Measurements from ENCODE around the gene PTPRU.

Gene PTPRU

DNA sequence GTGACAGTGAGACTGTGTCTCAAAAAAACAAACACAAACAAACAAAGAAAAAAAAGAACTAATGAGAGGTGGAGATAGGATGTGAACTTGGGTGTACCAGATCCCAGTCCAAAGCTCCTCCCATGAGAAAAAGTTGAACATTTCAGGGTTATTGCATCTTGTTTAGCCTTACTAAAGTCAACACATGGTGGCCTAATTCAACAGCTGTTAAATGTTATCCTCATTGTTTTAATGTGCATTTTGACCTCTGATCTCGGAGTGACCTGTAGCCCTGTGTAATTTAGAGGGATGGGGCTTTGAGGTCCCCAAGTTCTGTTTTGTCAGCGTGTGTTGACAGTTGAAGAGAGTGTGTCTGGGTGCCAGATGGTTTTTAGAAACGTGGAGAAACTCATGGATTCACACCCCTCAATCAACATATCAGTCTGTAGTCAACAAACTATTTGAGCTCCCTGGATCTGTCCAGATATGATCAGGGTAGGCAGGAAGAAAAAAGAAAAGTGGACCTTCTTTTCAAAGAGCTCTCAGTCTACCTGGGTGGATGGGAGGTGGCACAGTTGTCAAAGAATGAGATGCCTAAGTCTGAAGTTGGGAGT, 34.7 kb downstream of the PTPRU start:
- no peak for DNase-seq

DNA sequence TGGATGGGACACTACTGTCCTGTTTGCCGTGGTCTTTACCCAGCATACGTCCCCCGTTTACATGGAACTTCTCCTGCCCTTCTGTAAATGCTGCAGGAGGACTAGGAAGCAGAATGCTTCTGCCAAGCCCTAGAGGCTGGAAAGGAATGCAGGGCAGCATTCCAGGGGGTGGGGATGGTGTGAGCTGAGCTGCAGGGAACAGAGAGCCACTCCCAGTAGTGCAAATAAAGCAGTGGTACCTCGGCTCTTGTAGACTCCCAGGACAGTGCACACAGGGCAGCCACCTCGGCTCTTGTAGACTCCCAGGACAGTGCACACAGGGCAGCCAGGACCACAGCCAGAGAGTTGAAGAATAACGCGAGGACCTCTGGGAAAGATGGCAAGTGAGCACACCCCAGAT, 35.4 kb downstream of the PTPRU start:
- DNase-seq, result no peak

DNA sequence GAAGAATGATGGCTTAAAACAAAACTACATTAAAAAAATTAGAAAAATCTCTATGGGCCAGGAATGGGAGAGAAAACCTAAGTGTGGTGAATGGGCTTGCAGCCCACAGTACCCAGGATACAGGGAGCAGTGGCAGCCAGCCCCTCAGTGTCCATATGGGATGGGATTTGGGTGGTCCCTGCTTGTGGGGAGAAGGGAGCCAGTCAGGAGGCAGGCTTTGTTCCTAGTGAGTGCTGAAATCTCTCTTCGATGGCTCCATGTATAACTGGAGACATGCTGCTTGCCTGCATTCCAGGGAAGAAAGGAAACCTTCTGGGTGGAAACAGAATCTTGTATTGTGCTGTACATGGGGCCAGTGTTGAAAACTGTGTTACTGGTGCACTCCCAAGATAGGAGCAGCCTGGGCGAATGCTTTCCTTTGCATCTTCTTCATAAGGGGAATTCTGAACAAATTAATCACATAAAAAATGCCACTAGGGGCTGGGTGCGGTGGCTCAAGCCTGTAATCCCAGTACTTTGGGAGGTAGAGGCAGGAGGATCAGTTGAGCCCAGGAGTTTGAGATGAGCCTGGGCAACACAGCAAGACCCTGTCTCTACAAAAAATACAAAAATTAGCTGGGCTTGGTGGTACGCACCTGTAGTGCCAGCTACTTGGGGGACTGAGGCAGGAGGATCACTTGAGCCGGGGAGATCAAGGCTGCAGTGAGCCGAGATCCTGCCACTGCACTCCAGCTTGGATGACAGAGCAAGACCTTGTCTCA, 36.0 kb downstream of the PTPRU start:
- no peak for DNase-seq

DNA sequence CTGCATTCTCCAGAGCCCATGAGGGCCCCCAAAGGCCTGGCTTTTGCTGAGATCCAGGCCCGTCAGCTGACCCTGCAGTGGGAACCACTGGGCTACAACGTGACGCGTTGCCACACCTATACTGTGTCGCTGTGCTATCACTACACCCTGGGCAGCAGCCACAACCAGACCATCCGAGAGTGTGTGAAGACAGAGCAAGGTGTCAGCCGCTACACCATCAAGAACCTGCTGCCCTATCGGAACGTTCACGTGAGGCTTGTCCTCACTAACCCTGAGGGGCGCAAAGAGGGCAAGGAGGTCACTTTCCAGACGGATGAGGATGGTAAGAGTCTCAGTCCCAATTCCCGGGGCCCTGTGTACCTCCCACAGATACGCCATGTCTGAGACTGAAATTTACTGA, 39.1 kb downstream of the PTPRU start:
- no peak for DNase-seq

DNA sequence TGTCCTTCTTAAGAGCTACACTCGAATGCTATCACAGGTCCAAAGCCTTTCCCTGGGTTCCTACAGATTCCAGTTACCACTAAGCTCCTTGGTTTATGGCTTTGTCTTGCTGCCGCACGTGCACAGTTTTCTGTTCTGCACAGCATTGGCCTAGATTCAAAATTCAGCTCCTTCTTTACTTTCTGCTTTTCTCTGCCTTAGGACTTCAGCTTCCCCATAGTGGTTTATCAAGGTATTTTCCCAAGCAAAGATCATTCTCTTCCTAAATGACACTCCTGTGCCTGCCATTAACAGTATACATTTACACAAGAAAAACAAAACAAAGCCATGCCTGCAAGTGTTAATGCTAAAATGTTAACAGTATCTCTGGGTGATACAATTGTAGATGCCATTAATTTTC, 41.8 kb downstream of the PTPRU start:
- no peak for DNase-seq

DNA sequence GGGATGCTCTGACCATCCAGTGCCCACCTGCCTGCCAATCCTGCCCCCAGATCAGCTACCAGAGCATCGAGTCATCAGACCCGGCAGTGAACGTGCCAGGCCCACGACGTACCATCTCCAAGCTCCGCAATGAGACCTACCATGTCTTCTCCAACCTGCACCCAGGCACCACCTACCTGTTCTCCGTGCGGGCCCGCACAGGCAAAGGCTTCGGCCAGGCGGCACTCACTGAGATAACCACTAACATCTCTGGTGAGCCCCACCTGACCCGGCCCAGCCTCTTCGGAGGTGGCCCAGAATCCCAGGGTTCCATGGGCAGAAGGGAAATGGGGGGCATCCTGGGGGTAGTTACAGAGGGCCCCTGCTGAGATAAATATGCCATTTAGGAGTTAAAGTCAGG, 43.1 kb downstream of the PTPRU start:
- DNase-seq, result no peak

DNA sequence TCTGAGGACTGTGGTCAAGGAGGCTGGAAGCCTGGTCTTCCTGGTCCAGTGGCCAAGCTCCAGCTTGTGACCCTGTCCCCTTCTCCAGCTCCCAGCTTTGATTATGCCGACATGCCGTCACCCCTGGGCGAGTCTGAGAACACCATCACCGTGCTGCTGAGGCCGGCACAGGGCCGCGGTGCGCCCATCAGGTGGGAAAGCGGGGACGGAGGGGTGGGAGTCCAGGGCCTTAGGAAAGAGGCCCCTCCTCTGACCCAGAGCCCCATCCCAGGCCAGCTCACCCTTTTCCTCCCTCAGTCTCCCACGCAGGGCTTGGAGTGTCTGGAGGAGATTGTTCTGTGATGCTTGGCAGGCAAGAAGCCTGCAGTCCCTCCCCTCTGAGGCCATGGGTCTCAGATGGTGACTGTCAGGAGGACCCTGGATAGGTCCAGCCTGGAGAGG, 43.6 kb downstream of the PTPRU start:
- DNase-seq, result no peak

DNA sequence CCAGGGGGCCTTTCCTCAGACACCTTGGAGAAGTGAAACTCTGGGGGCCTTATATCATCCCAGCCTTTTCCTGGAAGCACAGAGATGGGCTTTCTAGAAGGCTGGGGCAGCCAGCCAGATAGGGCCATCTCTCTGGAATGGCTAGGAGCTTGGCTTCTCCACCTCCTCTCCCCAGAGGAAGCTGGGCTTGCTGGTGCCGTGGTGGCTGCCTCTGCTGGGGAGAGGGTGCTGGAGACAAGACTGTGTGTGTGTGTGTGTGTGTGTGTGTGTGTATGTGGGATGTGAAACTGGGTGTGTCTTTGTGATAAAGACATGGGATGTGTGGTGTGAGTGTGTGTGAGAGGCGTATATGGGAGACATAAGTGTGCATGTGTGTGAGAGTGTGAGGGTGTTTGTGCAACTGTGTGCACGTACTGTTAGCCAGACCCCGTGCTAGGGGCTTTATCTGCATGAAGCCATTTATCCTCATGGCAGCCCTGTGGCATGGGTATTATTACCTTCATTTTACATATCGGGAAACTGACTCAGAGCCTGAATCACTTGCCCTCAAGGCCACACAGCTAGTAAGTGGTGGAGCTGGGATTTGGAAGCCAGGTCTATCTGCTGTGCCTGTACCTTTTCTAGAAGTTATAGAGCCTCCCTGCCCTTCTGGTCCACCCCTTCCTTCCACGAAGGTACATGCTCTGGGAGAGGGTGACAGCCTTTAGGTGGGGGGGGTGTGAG, 44.2 kb downstream of the PTPRU start:
- DNase-seq, result no peak

DNA sequence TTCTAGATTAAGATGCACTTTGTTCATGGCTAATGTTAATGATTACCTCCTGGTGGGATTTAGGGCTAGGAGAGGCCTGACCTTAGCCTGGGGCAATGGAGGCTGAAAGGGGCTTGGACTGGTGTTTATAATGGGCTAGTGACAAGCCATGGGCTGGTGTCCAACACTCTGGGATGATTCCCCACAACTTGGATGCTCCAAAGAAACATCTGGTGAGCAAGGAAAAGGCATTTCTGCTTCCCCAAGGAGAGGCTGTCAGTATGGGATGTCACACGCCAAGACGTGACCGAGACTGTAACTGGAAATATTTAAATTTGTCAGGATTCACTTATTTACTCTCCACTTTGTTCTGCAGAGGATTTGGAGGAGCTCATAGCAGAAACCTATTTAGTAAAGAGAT, 45.2 kb downstream of the PTPRU start:
- DNase-seq, result no peak

DNA sequence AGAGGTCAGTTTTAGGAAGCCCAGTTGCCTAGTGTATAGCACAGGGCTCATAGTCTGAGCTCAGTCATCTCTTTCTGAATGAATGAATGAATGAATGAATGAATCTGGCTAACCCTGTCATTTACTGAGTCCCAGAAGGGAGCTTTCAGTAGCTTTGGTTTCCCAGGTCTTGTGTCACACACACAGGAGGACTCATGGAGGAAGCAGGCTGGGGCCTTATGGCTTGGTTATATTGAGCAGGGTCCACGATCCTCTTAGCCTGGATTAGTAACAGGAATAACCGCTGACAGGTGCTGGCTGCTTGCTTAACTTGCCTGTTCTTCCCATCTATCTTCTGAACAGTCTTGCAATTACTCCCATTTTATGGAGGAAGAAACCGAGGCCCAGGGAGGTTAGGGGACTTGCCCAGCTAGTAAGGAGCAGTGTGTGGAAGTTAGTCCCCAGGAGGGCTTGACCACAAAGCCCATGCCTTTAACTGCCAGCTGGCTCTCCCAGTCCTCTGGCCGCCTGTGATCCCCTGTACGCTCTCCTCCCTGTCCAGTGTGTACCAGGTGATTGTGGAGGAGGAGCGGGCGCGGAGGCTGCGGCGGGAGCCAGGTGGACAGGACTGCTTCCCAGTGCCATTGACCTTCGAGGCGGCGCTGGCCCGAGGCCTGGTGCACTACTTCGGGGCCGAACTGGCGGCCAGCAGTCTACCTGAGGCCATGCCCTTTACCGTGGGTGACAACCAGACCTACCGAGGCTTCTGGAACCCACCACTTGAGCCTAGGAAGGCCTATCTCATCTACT, 46.0 kb downstream of the PTPRU start:
- DNase-seq, result no peak

DNA sequence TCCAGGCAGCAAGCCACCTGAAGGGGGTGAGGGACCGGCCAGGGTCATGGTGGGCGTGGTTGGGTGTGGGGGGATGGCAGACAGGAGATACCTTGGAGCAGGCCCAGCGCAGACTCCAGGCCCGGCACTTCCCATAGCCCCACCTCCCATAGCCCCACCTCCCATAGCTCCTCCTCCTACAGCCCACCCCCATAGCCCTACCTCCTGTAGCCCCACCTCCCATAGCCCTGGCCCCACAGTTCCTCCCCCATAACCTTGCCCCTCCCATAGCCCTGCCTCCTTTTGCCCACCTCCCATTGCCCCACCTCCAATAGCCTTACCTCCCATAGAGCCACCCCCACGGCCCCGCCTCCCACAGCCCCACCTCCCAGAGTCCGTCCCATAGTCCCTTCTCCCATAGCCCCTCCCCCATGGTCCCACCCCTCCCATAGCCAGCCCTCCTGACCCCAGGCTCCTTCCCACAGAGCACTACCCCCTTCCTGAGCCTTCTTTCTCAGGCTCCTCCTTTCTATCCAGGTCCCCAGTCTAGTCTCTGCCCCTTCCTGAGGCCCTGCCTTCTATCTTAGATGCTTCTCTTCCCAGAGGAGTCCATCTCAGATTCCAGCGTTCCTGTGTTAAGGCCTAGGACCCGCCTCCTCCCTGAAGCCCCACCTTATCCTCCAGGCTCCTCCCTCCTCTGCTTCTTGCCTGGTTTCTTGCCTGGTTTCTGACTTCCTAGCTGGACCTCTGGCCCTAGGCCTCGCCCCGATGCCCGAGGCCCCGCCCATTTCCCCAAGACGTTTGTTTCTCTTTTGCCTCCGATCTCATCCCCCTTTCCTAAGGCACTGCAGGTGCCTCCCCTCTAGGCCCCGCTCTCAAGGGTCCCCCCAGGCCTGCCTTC, 46.8 kb downstream of the PTPRU start:
- DNase-seq, result no peak

DNA sequence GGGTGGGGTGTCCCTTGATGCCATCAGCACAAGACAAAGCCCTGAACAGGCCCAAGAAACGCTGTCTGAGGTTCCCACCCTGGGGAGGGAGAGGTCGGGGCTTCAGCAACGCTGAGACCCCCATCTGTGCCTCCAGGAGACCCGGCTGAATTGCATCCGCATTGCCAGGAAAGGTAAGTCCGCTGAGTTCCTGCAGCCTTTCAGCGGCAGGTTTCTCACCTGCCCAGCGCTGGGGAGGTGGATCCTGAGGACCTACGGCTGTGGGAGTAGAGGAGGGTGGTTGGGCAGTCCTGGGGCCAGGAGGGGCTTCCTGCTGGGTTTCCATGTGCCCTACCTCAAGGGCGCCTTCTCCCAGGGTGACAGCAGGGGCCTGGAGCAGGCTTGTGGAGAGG, 47.5 kb downstream of the PTPRU start:
- DNase-seq, result no peak

DNA sequence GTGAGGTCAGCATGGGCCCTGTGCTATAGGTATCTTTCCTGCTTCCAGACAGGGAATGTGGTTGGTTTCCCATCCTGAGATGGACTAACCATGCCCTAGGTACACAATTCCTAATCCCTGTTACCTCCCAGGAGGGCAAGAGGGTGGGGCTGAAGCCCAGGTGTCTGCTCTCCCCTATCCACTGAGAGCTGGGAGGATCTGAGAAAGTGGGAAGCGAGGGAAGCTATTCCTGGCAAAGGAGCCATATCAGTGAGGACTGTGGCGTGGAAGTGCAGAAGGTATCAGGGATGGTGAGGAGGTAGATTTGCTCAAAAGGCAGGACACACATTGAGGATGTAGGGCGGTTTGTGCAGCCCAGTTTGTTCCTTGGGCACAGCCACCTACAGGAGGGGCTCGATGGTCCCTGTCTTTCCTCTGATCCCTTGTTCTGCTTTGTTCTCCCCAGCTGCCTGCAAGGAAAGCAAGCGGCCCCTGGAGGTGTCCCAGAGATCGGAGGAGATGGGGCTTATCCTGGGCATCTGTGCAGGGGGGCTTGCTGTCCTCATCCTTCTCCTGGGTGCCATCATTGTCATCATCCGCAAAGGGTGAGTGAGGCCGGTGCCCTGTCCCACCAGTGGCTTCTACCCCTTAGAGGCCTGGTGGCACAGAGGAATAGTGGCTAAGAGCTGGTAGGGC, 48.1 kb downstream of the PTPRU start:
- no peak for DNase-seq

DNA sequence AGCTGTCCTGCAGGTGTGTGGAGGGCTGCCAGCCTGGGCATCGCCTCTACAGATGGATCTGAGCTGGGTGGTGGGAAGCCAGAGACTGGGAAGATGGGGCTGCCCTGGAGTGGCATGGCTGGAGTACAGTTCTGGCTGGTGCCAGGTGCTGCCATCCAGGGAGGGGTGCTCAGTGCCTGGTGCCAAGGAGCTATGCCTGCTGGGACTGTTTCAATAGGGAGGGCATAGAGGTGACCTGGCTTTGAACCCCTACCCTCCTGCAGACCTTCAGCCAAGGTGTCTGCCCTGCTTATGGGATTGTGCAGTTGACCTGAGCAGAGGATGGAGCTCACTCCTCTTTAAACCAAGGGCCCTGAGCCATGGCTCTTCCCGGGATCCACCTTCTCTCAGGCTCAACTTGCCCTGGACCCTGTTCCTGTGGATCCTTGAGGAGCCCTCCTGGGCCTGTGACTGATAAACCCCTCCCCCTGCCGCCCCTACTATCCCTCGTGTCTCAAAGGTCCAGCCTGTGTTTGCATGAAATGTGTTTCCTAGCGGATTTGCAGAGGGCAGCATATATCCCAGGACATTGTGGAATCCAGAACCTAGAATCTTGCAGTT, 48.7 kb downstream of the PTPRU start:
- DNase-seq, result no peak

DNA sequence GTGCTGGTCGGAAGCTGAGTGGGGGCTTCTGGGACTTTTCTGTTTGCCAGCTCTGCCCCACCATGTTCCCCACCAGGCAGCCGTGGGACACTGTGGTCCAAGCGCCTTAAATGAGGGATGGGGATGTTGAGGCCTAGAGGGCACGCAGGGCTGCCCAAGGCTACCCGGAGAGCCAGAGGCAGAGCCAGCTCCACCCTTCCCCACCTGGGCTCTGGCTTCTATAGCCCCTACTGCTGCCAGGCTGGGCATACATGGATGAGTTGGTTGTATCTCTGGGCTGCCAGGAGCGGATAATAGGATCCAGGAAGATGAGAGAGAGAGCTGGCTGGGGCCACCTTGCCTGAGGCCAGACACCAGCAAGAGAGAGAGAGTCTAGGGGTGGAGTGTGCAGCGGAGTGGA, 49.4 kb downstream of the PTPRU start:
- DNase-seq, result no peak

DNA sequence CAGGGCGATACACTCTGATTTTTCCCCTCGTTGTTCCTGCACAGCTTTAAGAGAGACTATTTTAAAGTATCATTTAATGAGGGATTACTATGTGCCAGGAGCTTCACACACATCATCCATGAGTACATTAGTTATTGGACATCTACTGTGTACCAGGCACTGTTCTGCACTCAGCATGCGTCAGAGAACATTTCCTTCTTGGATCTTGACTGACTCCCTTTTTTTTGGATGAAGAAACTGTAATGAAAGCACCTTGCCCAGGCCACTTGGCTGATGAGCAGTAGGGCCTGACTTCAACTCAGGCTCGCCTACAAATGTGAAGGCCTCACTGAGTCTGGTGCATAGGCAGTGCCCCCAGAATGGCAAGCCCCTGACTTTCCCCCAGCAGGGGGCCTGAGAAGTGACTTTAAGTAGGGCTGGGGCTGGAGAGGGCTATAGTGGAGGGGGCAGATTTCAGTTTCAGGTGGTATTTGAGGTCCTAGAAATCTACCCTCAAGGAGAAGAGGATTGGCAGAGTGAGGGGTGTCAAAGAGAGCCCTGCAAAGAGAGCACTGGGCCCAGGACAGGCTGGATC, 50.0 kb downstream of the PTPRU start:
- no peak for DNase-seq

DNA sequence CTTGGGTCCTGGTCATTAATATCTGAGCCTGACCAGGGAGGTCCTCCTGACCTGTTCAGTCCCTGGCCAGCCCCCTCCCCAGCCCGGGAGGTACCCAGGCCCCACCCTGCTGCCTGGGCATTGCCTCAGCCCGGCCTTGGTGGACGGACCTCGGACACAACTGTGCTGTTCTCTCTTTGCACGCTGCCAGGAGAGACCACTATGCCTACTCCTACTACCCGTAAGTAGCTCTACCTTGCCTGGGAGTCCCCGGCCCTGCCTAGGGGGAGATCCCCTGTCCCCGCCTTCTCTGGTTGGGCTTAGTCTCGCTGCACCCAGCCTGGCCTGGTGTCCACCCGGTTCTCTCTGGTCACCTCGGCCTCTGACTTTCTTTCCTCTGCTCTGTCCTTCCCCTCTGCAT, 53.2 kb downstream of the PTPRU start:
- DNase-seq, result no peak

DNA sequence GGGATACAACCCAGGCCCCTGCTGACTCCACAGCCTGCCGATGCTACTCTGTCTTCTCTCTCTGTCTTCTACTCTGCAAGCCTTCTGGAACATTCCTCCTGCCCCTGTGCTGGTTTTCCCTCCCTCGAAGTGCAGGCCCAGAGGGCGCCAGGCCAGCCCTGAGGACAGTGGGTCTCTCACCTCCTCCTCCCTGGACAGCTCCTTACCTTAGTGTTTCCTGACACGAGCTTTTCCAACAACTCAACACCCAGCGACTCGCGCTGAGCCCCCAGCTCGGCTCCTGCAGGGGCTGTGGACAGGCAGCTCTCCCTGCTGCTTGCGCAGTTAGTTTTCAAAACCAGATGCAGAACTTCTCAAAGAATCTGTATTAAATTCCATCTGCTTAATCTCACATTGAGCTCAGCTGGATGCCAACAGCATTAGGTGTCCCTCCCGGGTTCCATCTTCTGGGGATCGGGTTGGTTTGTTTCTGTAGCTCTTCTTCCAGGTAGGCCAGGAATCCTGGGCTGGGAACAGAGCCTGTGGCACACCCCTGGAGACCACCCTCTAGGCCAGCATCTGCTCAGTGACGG, 54.2 kb downstream of the PTPRU start:
- DNase-seq, result no peak

DNA sequence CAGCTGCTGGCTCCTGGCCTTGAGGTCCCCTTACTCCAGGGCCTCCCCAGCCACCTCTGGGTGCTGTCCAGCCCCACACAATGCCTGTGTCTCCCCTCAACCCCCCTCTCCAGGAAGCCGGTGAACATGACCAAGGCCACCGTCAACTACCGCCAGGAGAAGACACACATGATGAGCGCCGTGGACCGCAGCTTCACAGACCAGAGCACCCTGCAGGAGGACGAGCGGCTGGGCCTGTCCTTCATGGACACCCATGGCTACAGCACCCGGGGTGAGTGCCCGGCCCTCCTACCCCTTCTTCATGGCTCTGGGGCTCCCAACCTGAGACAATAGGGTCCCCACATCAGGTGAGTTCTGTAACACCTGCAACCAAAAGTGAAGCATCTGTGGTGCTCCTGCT, 55.4 kb downstream of the PTPRU start:
- DNase-seq, result no peak

DNA sequence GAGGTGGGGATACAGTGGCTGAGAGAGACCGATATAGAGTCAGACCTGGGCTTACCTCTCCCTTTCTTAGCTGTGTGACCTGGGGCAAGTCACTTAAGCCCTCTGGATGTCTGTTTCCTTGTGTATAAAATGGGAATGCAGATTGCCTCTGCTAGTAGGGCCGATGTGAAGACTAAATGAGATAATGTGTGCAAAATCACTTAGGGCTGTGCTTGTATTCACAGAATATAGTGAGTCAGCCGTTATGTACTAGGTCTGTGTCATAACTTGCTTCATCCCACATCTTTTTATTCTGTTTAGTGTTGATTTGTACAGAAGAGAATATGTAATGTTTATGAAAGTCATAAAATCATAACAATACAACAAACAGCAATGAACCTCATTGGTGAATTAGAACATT, 56.0 kb downstream of the PTPRU start:
- DNase-seq, result no peak

DNA sequence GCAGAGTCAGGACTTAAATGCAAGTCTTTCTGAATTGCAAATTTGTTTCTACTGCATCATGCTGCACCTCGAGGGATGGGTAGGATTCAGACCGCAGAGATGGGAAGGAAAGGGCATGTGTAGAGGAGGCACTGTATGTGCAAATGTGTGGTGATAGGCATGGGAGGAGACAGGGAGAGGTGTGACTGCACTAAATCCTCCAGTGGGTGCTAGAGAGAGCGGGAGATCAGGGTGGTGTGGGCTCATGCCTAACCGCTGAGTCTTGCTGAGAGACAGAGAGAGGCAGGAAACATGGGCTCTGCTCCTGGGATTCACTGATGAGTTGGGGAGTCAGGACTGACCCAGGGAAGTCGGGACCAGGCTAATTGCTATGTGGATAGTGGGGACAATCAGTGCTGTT, 61.1 kb downstream of the PTPRU start:
- DNase-seq, result no peak
